SIG-M5 (cell line): Measurements from ENCODE around the gene ATP2B2.
"Not testable (repeated sequence)": the region's sequence is repeated elsewhere in the genome, so short reads cannot be mapped to it uniquely, and the experiment has no call there.

Experiments used
- DNase-seq: peaks from one replicate; lab custom pipeline; 2025; lab: John Stamatoyannopoulos, UW

Gene ATP2B2

DNA sequence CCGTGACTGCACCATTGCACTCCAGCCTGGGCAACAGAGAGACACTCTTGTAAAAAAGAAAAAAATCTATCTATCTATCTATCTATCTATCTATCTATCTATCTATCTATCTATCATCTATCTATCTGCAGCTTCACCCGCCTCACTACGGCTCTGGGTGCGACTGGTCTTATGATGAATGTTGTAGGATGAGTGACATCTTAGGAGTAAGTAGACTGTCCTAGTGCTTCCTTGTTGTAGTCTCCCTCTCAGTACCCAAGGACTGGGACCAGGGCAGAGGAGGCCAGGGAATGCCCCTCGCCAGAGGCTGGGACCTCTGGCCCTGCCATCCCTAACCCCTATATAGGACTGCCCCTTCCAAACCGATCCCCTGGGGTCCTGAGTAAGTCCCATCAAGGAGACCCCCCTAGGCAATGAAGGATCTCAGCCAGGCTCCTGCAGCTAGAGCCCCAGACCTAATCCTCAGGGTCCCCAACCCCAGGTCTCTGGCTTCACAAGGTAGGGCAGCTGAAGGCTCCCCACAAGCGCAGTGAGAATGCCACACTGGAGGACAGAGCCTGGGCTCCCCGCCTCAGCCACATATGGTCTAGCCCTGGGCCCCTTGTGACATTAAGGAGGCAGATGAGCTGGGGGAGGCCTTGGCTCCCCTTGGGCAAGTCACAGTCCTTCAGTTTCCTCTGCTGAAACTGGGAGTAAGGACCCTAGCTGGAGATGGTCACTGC is 183.6 kb downstream of the ATP2B2 start:
- DNase-seq = no peak

DNA sequence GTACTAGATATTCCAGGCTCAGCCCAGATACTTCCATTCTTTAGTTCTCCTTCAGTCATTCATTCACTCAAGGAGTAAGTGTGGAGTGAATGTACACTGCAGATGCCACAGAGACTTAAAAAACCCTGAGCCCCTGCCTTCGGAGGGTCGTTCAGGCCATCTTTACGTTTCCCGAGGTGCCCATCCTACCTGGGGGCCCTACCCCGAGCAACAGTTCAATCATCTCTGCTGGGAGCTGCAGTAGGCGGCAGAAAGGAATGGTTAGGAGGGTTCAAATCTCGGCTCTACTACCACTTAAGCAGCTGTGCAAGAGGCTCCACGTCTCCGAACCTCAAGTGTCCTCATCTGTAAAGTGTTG is 185.1 kb downstream of the ATP2B2 start:
- no peak for DNase-seq

DNA sequence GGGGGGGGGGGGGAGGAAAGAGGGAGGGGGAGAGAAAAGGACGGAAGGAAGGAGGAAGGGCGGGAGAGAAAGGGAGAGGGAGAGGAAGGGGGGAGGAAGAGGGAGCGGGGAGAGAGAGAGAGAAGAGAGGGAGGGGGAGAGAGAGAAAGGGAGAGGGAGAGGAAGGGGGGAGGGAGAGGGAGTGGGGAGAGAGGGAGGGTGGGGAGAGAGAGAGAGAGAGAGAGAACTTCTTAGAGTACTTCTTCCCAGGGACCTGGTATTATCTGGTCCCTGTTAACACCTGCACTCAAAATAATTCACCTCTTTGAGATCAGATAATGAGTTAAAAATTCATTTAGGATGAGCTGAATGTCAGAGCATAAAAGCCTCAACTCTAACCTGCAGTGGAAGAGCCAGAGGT is 185.6 kb downstream of the ATP2B2 start:
- DNase-seq = no peak

DNA sequence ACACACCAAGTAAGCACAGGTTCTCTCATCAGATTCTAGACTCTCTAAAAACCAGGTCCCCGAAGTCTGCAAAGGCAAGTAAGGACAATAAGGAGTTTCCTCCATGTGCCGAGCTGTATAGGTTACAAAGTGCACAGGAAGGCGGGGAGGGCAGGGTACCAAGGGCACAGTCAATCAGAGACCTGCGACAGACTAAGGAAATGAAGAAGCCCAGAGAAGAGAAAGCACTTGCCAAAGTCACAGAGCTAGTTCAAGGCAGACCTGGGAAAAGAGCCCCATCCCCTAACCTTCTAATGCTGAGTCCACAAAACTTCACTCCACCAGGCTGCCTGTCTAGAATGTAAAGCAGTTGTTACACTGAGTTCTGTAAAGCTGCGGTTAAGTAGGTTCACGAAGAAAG is 186.1 kb downstream of the ATP2B2 start:
- DNase-seq = no peak

DNA sequence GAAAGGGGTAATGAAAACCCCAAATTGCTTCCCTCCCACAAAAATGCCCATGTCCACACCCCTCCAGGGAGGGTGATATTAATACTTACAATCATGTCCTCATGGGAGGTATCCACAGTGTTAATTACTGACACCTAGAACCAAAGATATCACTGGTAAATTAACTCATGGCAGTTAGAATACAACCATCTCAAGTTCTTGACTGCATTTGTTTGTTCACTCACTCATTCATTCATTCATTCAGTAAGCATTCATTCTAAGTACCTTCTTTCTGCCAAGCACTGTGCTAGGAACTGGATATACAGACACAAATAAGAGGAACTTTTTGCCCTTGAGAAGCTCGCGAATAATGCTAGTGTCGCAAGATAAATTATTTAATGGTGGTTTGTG is 187.4 kb downstream of the ATP2B2 start:
- no peak for DNase-seq

DNA sequence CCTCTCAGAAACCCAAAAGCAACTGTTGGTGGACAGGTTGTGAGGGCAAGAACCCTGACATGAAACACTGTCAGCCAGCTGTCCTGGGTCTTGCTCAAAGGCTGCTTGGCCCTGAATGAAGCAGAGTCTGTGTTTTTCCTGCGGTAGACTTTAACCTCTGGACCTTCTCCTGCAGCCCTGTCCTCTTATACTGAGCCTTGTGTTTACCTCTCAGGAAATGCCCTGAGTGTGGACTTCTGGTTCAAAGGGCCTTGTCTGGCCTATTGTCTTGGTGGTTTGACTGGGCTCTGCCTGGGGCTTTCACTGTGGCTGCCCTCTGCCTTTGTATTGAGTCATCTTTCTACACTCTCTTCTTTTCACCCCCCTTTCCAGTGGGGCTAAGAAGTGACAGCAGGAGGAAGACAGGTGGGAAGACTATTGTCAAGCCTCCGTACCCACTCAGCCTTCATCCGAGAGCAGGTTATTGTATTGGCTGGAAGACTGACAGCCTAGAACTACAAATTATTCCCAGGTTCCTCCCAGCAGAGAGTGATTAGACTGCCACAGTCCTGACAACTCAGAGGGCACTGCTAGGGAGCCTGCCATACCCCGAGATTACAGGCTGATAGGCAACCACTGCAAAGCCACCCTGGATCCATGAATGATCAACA is 187.9 kb downstream of the ATP2B2 start:
- DNase-seq = no peak

DNA sequence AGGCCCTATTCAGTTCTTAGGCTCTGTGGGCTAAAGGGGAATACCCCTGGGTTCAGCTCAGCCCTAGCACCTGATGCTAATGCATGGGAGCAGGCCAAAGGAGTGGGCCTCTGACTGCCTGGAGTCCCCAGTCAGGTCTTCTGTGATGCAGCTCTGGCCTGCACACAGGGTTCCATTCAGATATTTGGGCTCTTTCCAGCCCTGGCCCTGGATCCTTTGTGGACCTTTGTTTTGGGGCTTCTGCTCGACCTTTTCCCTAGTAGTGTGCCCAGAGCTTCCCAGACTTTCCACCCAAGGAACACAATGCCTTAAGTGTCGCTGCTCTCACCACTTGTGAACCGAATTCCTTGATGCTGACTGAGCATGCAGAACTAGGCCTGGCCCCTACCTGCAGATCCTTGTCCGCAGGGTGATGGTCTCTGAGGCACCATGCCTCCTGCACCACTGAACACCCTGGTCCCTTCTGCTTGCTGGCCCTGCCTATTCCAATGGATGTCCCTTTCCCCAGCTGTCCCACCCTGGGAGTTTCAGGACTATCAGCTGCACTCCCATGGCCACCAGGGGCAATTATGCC is 189.5 kb downstream of the ATP2B2 start:
- DNase-seq = no peak

DNA sequence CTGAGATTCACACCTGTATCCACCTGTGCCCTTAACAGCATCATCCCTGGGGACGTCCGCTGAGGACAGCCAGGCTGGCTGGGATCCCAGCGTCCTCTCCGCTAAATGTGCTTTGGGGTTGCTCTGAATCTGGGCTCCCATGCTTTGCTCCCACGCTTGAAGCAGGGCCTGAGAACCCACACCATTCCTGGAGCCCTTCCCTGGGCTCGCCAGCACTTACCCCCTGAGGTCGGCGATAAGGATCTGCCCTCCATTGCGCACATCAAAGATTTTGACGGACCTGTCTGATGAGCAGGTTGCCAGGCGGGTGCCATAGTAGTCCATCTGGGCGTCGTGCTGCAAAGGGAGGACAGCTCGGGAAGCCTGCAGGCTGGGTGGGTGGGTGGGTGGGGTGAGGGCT is 190.3 kb downstream of the ATP2B2 start:
- no peak for DNase-seq

DNA sequence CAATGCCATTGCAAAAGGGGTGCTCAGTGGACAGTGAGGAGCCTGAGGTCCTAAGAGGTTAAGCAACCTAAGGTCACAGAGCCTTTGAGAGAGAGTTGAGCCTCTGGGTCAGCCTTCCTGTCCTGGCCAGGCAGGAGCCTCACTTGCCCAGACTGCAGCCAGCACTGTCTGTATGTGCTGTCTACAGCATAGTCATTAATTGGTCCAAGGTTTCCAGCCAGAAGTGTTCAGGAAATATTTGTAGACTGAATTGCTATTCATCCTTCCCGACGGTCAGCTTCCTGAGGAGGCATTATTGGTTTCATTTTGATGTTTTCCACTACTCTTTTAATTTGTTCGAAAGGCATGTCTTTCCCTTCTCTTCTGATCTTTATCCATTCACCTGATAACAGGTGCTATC is 192.5 kb downstream of the ATP2B2 start:
- DNase-seq = no peak

DNA sequence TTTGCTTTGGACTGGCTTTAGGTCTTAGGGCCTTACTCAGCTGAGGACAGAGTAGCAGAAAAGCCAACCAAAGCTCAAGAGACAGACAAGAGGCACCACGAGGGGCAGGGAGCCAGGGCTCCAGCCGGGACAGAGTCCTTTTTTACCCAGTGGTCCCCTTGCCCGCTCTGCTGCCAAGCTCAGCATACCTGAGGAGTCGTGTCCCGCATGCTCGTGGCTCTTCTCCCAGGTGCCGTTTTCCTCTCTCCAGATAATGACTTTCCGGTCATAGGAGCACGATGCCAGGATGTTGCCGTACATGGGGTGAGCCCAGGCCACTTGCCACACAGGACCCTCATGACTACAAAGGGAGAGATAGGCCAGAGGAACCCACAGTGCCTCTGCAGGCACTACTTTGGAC is 193.0 kb downstream of the ATP2B2 start:
- DNase-seq = no peak

DNA sequence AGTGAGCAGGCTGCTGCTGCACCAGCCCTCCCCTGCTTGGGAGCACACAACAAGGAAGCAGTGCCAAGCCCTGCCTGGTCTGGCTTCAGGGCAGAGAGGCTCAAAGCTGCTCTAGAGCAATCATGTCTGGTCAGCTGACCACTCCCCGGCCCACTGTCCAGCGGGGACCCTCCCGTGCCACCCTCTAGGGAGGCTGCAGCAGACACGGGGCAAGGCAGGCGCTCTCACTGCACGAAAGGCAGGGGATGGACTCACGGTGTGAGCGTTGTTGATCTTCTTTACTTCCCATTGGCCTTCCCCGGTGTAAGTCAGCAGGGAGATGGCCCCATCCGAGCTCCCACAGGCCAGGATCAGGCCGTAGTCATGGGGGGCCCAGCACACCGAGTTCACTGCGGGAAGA is 193.7 kb downstream of the ATP2B2 start:
- no peak for DNase-seq

DNA sequence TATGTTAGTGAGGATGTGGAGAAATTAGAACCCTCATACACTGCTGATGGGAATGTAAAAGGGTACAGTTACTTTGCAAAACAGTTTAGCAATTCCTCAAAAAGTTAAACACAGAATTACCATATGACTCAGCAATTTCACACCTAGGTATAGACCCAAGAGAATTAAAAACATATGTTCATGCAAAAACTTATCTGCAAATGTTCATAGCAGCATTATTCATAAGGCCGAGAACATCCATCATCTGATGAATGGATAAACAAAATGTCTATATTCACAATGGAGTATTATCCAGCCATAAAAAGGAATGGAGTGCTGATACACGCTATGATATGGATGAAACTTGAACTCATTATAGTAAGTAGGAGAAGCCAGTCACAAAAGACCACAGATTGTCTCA is 194.8 kb downstream of the ATP2B2 start:
- DNase-seq = no peak

DNA sequence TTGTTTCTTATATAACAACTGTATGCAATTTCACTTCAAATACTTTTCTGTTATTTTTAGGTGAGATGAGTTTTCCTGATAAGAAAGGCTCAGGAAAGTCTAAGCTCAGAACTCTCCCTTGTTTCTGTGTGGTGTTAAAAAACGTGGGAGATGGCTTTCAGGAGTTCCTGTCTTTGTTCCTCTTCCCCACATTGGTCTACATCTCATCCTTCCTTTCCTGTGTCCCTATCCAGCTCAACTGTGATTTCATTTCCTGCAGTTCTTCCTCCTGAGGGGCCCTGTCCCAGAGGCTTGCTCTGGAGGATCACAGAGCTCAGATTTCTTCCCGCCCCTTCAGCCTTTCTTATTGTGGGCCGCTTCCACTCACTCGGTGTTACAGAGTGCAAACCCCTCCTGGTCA is 195.7 kb downstream of the ATP2B2 start:
- DNase-seq = no peak

DNA sequence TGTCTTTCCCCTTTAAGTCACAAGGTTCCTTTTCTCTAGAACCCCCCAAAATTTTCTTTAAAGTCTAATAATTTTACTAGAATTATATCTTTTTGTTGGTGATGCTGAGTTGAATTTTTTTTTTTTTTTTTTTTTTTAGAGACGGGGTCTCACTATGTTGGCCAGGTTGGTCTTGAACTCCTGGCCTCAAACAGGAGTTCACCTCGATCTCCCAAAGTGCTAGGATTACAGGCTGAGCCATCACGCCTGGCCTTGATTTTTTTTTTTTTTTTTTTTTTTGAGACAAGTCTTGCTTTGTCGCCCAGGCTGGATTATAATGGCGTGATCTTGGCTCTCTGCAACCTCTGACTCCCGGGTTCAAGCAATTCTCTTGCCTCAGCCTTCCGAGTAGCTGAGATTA is 196.7 kb downstream of the ATP2B2 start:
- DNase-seq = no peak

DNA sequence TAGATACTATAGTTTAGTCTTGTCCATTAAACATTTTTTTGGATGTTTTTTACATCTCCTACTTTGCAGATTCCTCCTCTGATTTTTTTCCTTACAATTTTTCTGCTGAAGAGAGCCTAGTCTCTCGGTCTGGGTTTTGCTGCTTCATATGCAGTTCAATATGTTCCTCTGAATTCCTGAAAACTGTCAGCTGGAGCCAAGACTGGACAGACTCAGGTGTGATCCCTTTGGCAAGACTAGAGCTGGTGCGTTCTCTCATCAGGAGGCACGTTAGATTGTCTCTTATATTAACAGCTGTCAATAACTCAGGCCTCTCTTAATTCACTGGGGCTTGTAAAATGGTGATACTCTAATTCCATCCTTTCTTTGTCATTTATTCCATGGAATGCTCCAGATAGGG is 199.2 kb downstream of the ATP2B2 start:
- no peak for DNase-seq

DNA sequence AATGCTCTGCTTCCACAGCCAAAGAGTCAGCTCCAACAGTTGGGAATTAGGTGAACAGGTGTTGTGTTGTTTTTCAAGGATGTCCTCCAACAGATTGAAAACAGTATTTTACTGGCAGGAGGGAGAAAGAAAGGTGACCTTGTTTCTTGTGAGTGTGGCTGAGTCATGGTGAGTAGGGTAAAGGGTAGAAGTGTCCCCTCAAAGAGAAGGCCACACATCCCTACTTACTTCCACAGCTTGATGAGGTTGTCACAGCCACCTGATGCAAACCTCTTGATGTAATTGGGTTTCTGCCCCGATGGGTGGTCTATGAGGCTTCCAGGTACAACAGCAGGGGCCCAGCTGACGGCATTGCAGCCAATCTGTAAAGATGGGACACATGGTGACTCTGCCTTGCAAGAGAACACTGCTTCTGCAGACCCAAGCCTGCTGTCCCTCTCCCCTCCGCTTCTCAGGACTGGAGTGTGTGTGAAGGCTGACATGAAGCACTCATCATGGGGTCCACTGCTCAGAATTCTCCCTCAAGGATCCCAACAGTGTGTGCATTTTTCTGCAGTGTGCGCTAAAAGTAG is 200.0 kb downstream of the ATP2B2 start:
- no peak for DNase-seq

DNA sequence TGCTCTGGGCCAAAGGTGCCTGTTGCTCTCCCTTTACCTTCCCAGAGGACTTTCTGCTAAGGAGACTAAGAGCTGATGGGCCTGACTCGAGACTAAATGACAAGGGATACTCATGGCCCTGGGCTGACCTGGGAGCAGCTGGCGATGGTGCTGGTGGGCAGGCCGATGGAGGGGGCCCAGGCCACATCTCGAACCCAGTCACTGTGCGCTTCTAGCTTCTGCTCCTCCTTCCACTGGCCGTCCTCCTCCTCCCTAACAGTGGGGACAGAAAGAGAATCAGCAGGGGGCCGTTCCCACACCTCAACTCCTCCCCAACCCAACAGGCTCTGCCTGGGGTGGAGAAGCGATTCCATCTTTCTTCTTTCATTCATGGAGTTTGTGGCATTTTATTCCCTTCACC is 200.5 kb downstream of the ATP2B2 start:
- no peak for DNase-seq

DNA sequence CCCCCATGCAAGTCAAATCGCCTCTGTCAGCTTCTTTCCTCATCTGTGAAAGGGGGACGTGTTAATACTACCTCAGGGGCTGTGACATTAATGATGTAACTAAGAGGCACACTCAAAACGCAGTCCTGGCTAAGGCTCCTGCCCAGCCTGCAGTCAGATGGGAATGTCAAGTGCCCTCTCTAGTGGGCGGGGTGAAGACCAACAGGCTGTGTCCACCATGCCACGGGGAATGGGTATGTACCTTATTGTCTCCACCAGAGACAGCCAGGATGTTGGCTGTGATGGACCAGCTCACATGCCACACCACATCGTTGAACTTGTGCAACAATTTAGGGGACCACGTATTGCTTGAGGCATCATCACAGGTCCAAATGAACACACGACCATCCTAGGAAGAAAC is 201.6 kb downstream of the ATP2B2 start:
- DNase-seq = no peak

DNA sequence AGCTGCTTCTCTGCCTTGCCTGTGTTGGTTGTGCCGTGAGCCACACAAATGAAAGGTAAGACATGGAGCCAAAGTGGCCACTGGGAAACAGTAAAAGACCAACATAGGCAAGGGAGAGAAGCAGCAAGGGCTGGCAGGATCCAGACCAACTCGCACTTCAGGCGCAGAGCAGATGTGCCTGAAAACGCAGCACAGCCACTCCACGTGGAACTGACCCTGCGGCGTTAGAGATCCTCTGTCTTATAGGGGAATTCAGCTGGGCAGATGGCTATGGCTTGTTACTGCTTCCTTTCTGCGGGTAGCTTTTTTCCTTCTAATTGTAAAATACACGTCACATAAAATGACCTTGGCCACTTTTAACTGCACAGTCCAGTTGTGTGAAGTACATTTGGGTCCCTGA is 202.3 kb downstream of the ATP2B2 start:
- DNase-seq = no peak

DNA sequence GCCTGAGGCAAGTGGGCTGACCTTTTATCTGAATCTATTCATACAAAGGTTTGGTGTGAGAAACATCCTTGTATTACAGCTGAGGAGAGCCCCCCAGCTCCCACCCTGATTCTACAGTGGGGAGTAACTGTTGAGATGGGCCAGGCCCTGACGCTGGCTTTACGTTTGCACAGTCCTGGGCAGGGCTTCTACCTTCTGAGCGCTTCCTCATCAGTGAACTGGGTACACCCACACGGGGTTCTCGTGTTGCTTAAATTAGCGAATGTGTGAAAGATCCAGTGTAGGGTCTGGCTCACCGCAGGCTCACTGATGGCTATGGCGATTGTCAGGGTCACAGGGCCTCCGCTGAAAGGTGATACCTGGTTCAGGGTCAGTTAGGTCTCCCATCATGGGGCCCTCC is 205.3 kb downstream of the ATP2B2 start:
- no peak for DNase-seq

DNA sequence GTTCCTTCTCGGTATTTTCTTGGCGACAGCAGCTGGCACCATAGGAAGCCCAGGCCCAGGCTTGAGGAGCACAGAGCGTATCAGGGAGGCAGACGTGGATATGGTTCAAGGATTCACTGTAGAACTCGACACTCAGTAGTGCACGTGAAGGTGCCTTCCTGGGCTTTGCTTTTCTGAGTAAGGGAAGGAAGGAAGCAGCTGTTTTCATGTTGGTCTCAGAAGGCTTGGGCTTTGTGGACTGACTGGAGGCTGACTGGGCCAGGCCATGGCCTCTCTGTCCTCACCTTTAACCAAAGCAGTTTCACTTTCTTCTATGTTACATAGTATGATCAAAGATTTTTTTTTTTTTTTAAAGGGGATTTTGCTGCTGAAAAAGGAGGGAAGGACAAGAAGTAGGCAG is 205.7 kb downstream of the ATP2B2 start:
- no peak for DNase-seq

DNA sequence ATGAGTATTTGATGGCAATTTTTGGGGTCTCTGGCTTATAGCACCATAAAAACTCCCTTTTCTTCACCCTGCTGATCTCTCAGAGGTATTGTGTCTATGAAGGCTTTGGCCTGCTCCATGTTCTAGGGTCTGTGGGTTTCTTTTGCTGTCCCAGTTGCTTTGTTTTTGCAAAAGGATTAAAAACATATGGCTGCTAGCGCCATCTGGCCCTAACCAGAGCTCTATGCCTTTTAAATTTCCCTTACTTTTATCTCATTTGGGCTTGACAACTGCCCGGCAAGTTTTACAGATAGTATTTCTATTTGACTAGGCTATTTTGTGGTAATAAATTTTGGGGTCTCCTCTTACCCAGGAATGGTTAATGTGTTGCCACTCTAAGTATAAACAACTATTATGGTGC is 206.2 kb downstream of the ATP2B2 start:
- no peak for DNase-seq

DNA sequence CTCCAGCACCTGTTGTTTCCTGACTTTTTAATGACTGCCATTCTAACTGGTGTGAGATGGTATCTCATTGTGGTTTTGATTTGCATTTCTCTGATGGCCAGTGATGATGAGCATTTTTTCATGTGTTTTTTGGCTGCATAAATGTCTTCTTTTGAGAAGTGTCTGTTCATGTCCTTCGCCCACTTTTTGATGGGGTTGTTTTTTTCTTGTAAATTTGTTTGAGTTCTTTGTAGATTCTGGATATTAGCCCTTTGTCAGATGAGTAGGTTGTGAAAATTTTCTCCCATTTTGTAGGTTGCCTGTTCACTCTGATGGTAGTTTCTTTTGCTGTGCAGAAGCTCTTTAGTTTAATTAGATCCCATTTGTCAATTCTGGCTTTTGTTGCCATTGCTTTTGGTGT is 207.3 kb downstream of the ATP2B2 start:
- DNase-seq = not testable (repeated sequence)
